ENCODE measurements around the gene DOCK3.

- no peak for TF ChIP-seq CTCF (conservative IDR thresholded peaks at IDR 0.05; ENCODE audit: low read depth, low read length)
- TF ChIP-seq EZH2 (IDR thresholded peaks at IDR 0.05; ENCODE audit: borderline replicate concordance, low read depth, low read length, poor library complexity, severe bottlenecking), result no peak
These were observed 717.0 kb downstream of the DOCK3 start for GRCh38 chr3:51391566-51392354.
